ENCODE results near the gene CDT1.

- TF ChIP-seq EZH2 (IDR thresholded peaks at IDR 0.05; ENCODE audit: borderline replicate concordance) (no peak), CTCF (IDR thresholded peaks at IDR 0.05; ENCODE audit: poor library complexity) (no peak)
Measured at GRCh38 chr16:88770461-88771293, 32.9 kb upstream of the CDT1 start.
